GM21825 (cell line): ENCODE data around the gene HLA-DOA.

ENCODE experiments used
- ATAC-seq: cut with Tn5 transposase; IDR thresholded peaks from one replicate; pipeline ENCODE4 v1.9.1; 2021; ENCODE audit warnings: mild to moderate bottlenecking, moderate library complexity; ENCODE audit not compliant: unreplicated experiment

The HLA-DOA gene

GRCh38 chr6:32968093-32968866 lies 41.1 kb downstream of the HLA-DOA start, which contains the start of gene BRD2:
Gene BRD2, plus strand, starts transcription at chr6:32968594. Its CDS starts 4,305 bp downstream, at chr6:32972899.
- ATAC-seq = peak; percentile 28

- no peak for ATAC-seq
Observed at GRCh38 chr6:32967151-32968091, 42.0 kb downstream of the HLA-DOA start.

- no peak for ATAC-seq
Observed at GRCh38 chr6:32964776-32965175, 44.6 kb downstream of the HLA-DOA start.

- no peak for ATAC-seq
Observed at GRCh38 chr6:32963866-32964265, 45.5 kb downstream of the HLA-DOA start.

- ATAC-seq = no peak
Observed at GRCh38 chr6:32962213-32962826, 47.1 kb downstream of the HLA-DOA start.

GRCh38 chr6:32960563-32960962 lies 48.8 kb downstream of the HLA-DOA start:
- ATAC-seq = no peak

GRCh38 chr6:32956176-32956575 lies 53.2 kb downstream of the HLA-DOA start:
- no peak for ATAC-seq

- no peak for ATAC-seq
Observed at GRCh38 chr6:32954986-32955802, 54.2 kb downstream of the HLA-DOA start.

GRCh38 chr6:32954267-32954666 lies 55.1 kb downstream of the HLA-DOA start:
- no peak for ATAC-seq
